Endothelial cell of hepatic sinusoid (primary cell): ENCODE measurements around the gene LIPT2.

Experiments used
- in situ Hi-C: cut with HindIII; loops from 2 replicates; pipeline ENCODE4 v1.10.0; 2017; ENCODE audit warnings: low sequenced_read_pairs

LIPT2 gene

GRCh38 chr11:74504100-74504691 is 10.7 kb upstream of the LIPT2 start:
- in situ Hi-C loops = no loop called here

- in situ Hi-C loops = no loop called here
Observed at GRCh38 chr11:74494916-74495315, 1.4 kb upstream of the LIPT2 start.

GRCh38 chr11:74493791-74494630 is 487 bp upstream of the LIPT2 start:
- in situ Hi-C loops = no loop called here

GRCh38 chr11:74492084-74492483 is 1.4 kb downstream of the LIPT2 start:
- in situ Hi-C loops = no loop called here

GRCh38 chr11:74490941-74491340 is 2.6 kb downstream of the LIPT2 start:
- in situ Hi-C loops = no loop called here

GRCh38 chr11:74487875-74488274 is 5.6 kb downstream of the LIPT2 start:
- in situ Hi-C loops = no loop called here

- in situ Hi-C loops = no loop called here
Observed at GRCh38 chr11:74485868-74486267, 7.7 kb downstream of the LIPT2 start.

- in situ Hi-C loops = loop anchor here (5.0 kb wide), 2 partner anchors 44 to 66 kb away; no protein-coding TSS in a partner anchor
Observed at GRCh38 chr11:74480688-74481417, 12.7 kb downstream of the LIPT2 start.

GRCh38 chr11:74479732-74480123 is 13.8 kb downstream of the LIPT2 start:
- in situ Hi-C loops = loop anchor here (5.0 kb wide), 2 partner anchors 42 to 68 kb away; no protein-coding TSS in a partner anchor

GRCh38 chr11:74478877-74479731 is 14.4 kb downstream of the LIPT2 start:
- in situ Hi-C loops = no loop called here

- in situ Hi-C loops = no loop called here
Observed at GRCh38 chr11:74476536-74476935, 17.0 kb downstream of the LIPT2 start.

GRCh38 chr11:74474316-74474715 is 19.2 kb downstream of the LIPT2 start:
- in situ Hi-C loops = no loop called here

- in situ Hi-C loops = no loop called here
Observed at GRCh38 chr11:74473382-74474173, 19.9 kb downstream of the LIPT2 start.

- in situ Hi-C loops = no loop called here
Observed at GRCh38 chr11:74471668-74472429, 21.7 kb downstream of the LIPT2 start.

GRCh38 chr11:74471037-74471436 is 22.5 kb downstream of the LIPT2 start:
- in situ Hi-C loops = no loop called here

GRCh38 chr11:74470526-74470925 is 23.0 kb downstream of the LIPT2 start:
- in situ Hi-C loops = no loop called here

GRCh38 chr11:74468936-74469335 is 24.6 kb downstream of the LIPT2 start:
- in situ Hi-C loops = no loop called here

GRCh38 chr11:74468521-74468920 is 25.0 kb downstream of the LIPT2 start:
- in situ Hi-C loops = no loop called here

- in situ Hi-C loops = no loop called here
Observed at GRCh38 chr11:74468058-74468457, 25.5 kb downstream of the LIPT2 start.
